Mesenchymal stem cell (in vitro differentiated cells and primary cell): ENCODE data around the gene BAHD1.
A peak's percentile ranks its signal among the peaks of the same experiment; 100 is the strongest.

Experiments used
- DNase-seq: peaks from one replicate; pipeline ENCODE4 v3.0.0-alpha.2; 2013
- H2AFZ ChIP-seq: one replicate; pipeline ENCODE4 v1.6.1; 2013; ENCODE audit warnings: low read depth, mild to moderate bottlenecking, control low read depth, inconsistent platforms, low read length, moderate library complexity
- H2AK5ac ChIP-seq: 2 replicates; pipeline ENCODE4 v1.6.1; 2013; ENCODE audit warnings: low read length, moderate library complexity, mild to moderate bottlenecking, inconsistent platforms; ENCODE audit not compliant: severe bottlenecking
- H2BK120ac ChIP-seq: one replicate; pipeline ENCODE4 v1.6.1; 2013; ENCODE audit warnings: low read depth, mild to moderate bottlenecking, inconsistent platforms, low read length, moderate library complexity
- H2BK12ac ChIP-seq, 2 experiments: one replicate each; pipeline ENCODE4 v1.6.1; 2013; ENCODE audit warnings: inconsistent platforms in 2 of 2, low read length in 2 of 2, mild to moderate bottlenecking in 2 of 2, moderate library complexity in 2 of 2, control low read depth in 1 of 2
- H2BK15ac ChIP-seq: one replicate; pipeline ENCODE4 v1.6.1; 2013; ENCODE audit warnings: mild to moderate bottlenecking, low read depth, inconsistent platforms; ENCODE audit not compliant: poor library complexity, severe bottlenecking
- H2BK5ac ChIP-seq: 2 replicates; pipeline ENCODE4 v1.6.1; 2013; ENCODE audit warnings: low read depth, mild to moderate bottlenecking, low read length, control low read depth, inconsistent platforms; ENCODE audit not compliant: poor library complexity, severe bottlenecking
- H3K14ac ChIP-seq, 2 experiments: one replicate each; pipeline ENCODE4 v1.6.1; 2013; ENCODE audit warnings: inconsistent platforms in 2 of 2, low read length in 2 of 2, control low read depth in 1 of 2, mild to moderate bottlenecking in 1 of 2, moderate library complexity in 1 of 2
- H3K18ac ChIP-seq, 2 experiments: one replicate each; pipeline ENCODE4 v1.6.1; 2013; ENCODE audit warnings: inconsistent platforms in 2 of 2, low read length in 2 of 2, control low read depth in 1 of 2, low read depth in 1 of 2, mild to moderate bottlenecking in 1 of 2
- H3K23ac ChIP-seq, 2 experiments: one replicate each; pipeline ENCODE4 v1.6.1; 2013; ENCODE audit warnings: inconsistent platforms in 2 of 2, low read length in 2 of 2, mild to moderate bottlenecking in 2 of 2, moderate library complexity in 2 of 2, control low read depth in 1 of 2
- H3K27ac ChIP-seq: 2 replicates; pipeline ENCODE4 v1.5.1; 2013; ENCODE audit warnings: mild to moderate bottlenecking, moderate library complexity, low read length, control low read depth, inconsistent platforms; ENCODE audit not compliant: poor library complexity, severe bottlenecking
- H3K27me3 ChIP-seq, 2 experiments: 2 replicates each; pipeline versions ENCODE4 v1.6.1 to v1.7.0; 2013; ENCODE audit warnings: low read length in 2 of 2, mild to moderate bottlenecking in 2 of 2, moderate library complexity in 2 of 2, control low read depth in 1 of 2, inconsistent platforms in 1 of 2; ENCODE audit not compliant: control insufficient read depth in 1 of 2, insufficient read depth in 1 of 2
- H3K36me3 ChIP-seq, 2 experiments: 2 replicates each; pipeline versions ENCODE4 v1.6.1 to v1.7.0; 2013; ENCODE audit warnings: low read length in 2 of 2, control low read depth in 1 of 2, inconsistent platforms in 1 of 2, low read depth in 1 of 2, mild to moderate bottlenecking in 1 of 2; ENCODE audit not compliant: insufficient read depth in 2 of 2, control insufficient read depth in 1 of 2
- H3K4ac ChIP-seq, 2 experiments: one replicate each; pipeline ENCODE4 v1.6.1; 2013; ENCODE audit warnings: inconsistent platforms in 2 of 2, low read length in 2 of 2, mild to moderate bottlenecking in 2 of 2, moderate library complexity in 2 of 2, control low read depth in 1 of 2, low read depth in 1 of 2
- H3K4me1 ChIP-seq: 2 replicates; pipeline ENCODE4 v1.6.1; 2013; ENCODE audit warnings: low read depth, low read length, control low read depth; ENCODE audit not compliant: control insufficient read depth, insufficient read depth
- H3K4me2 ChIP-seq: 2 replicates; pipeline ENCODE4 v1.6.1; 2013; ENCODE audit warnings: low read length, mild to moderate bottlenecking, inconsistent platforms; ENCODE audit not compliant: poor library complexity, severe bottlenecking
- H3K4me3 ChIP-seq, 2 experiments: 2 replicates each; pipeline versions ENCODE4 v1.5.1 to v1.7.0; 2013; ENCODE audit warnings: low read length in 2 of 2, mild to moderate bottlenecking in 2 of 2, control low read depth in 1 of 2, low read depth in 1 of 2; ENCODE audit not compliant: insufficient read depth in 1 of 2
- H3K79me1 ChIP-seq: replicated peaks from 2 replicates; pipeline ENCODE4 v1.6.1; 2013; ENCODE audit warnings: mild to moderate bottlenecking, control low read depth, low read length, inconsistent platforms; ENCODE audit not compliant: poor library complexity, severe bottlenecking
- H3K9ac ChIP-seq: 2 replicates; pipeline ENCODE4 v1.7.0; 2013; ENCODE audit warnings: mild to moderate bottlenecking, low read length, moderate library complexity
- H3K9me3 ChIP-seq: 2 replicates; pipeline ENCODE4 v1.7.0; 2013; ENCODE audit warnings: mild to moderate bottlenecking, low read length; ENCODE audit not compliant: control insufficient read depth
- H4K8ac ChIP-seq: one replicate; pipeline ENCODE4 v1.6.1; 2013; ENCODE audit warnings: inconsistent platforms, mild to moderate bottlenecking, low read length, moderate library complexity
- H4K91ac ChIP-seq: one replicate; pipeline ENCODE4 v1.6.1; 2013; ENCODE audit warnings: mild to moderate bottlenecking, low read length, inconsistent platforms
- WGBS: methylation state at CpG from one replicate; pipeline ENCODE4 v1.1.7; 2013; ENCODE audit warnings: mixed read lengths; 5-methylcytosine and 5-hydroxymethylcytosine counted together

BAHD1 gene

DNA sequence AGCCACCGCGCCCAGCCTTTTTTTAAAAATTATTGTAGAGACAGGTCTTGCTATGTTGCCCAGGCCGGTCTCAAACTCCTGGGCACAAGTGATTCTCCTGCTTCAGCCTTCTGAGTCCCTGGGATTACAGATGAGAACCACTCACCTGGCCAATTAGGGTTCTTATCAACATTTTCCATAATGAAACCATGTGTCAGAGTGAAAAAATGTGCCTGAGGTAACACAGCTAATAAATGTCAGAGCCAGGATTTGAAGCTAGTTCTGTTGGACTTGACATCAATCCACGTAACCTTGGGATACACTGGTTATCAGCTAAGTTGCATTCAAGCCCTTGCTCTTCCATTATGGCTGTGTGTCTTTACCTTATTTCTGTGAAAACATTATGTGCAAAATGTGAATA is 59.2 kb downstream of the BAHD1 start:
- H3K9me3 ChIP-seq, result no peaks in the 10 kb centered on the region
- no peak overlapping the region for H2BK120ac ChIP-seq
- H3K27me3 ChIP-seq, result peaks cover 14 to 25% of the 10 kb centered on the region in 2 experiments
- no peak overlapping the region for H3K4me3 ChIP-seq
- 82% methylated on average over 4 of the region's 4 CpGs for WGBS
- no peak overlapping the region for H3K18ac ChIP-seq
- no peak for DNase-seq
- no peak overlapping the region for H2AFZ ChIP-seq
- no peak overlapping the region for H3K14ac ChIP-seq
- no peaks in the 10 kb centered on the region for H3K36me3 ChIP-seq
- no peak overlapping the region for H3K27ac ChIP-seq
- peaks cover 1% of the 10 kb centered on the region for H3K4me1 ChIP-seq
- no peak overlapping the region for H4K8ac ChIP-seq
- no peaks in the 10 kb centered on the region for H3K79me1 ChIP-seq
- H2AK5ac ChIP-seq, result no peak overlapping the region
- H3K4me2 ChIP-seq, result no peak overlapping the region
- H2BK15ac ChIP-seq, result no peak overlapping the region
- no peak overlapping the region for H3K23ac ChIP-seq
- no peak overlapping the region for H2BK5ac ChIP-seq
- no peak overlapping the region for H3K9ac ChIP-seq
- H4K91ac ChIP-seq, result no peak overlapping the region
- H2BK12ac ChIP-seq, result no peak overlapping the region
- no peak overlapping the region for H3K4ac ChIP-seq

DNA sequence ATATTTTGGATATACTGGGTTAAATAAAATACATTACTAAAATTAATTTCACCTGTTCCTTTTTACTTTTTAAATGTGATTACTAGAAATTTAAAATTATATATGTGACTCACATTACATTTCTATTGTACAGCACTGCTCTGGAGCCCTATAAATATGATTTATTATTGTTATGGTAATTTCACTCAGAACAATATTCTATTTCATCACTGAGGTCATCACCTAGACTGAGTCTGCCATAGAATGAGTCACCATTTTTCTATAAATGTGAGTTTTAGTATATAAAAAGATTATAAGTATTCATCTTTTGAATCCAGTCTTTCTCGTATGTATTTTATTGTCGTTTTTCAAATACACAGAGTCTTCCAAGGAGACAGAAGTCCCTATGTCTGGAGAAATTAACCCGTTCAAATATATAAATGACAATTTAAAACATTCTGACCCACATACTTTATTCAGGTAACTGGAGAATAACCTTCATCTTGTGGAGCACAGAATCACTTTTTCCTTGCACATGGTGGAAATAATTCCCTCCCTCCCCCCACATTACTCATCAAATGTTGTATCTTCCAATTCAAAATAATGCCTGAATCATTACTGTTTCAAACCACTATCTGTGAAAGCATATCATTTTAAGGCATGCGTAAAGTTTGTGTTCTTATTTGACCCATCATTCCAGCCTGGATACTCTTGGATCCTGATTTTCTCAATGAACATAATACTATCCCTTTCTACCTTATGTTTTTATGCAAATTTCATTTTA is 60.0 kb downstream of the BAHD1 start:
- Histone ChIP-seq H3K4ac (no peak overlapping the region), H3K14ac (no peak overlapping the region), H3K27ac (no peak overlapping the region), H4K91ac (no peak overlapping the region), H3K9ac (peak overlapping the region; percentile 58), H2BK5ac (no peak overlapping the region), H3K27me3 (peaks cover 14 to 22% of the 10 kb centered on the region in 2 experiments), H3K4me1 (peaks cover 1% of the 10 kb centered on the region), H4K8ac (no peak overlapping the region), H3K18ac (no peak overlapping the region), H3K4me2 (no peak overlapping the region), H2BK15ac (no peak overlapping the region), H3K4me3 (no peak overlapping the region), H2AFZ (no peak overlapping the region), H2AK5ac (no peak overlapping the region), H3K79me1 (no peaks in the 10 kb centered on the region), H2BK12ac (no peak overlapping the region), H3K9me3 (no peaks in the 10 kb centered on the region), H2BK120ac (no peak overlapping the region), H3K23ac (no peak overlapping the region), H3K36me3 (no peaks in the 10 kb centered on the region)
- WGBS, result 95% methylated on average over 4 of the region's 4 CpGs
- no peak for DNase-seq

DNA sequence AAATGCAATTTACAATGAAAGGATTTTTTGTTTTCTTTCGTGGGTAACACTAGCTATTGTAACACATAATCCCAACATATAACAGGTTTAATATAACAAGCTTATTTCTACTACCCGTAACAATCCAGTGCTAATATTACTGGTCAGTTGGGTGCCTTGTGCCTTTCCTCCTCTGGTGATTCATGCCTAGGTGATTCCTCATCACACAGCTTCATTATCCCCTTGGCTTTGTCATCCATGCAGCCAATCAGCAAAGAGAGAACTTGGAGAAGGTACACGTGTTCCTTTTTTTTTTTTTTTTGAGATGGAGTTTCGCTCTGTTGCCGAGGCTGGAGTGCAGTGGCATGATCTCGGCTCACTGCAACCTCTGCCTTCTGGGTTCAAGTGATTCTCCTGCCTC is 60.7 kb downstream of the BAHD1 start:
- peaks cover 1% of the 10 kb centered on the region for H3K4me1 ChIP-seq
- H3K27ac ChIP-seq, result no peak overlapping the region
- H4K8ac ChIP-seq, result no peak overlapping the region
- 73% methylated on average over 6 of the region's 6 CpGs for WGBS
- H3K4me3 ChIP-seq, result no peak overlapping the region
- H3K36me3 ChIP-seq, result no peaks in the 10 kb centered on the region
- H3K9ac ChIP-seq, result no peak overlapping the region
- H2AFZ ChIP-seq, result no peak overlapping the region
- no peak overlapping the region for H3K4me2 ChIP-seq
- peaks cover 14 to 20% of the 10 kb centered on the region in 2 experiments for H3K27me3 ChIP-seq
- H2BK12ac ChIP-seq, result no peak overlapping the region
- no peak overlapping the region for H3K4ac ChIP-seq
- H3K18ac ChIP-seq, result no peak overlapping the region
- no peak overlapping the region for H2AK5ac ChIP-seq
- no peaks in the 10 kb centered on the region for H3K79me1 ChIP-seq
- H4K91ac ChIP-seq, result no peak overlapping the region
- H3K9me3 ChIP-seq, result no peaks in the 10 kb centered on the region
- no peak overlapping the region for H2BK5ac ChIP-seq
- no peak overlapping the region for H3K14ac ChIP-seq
- no peak overlapping the region for H2BK15ac ChIP-seq
- H3K23ac ChIP-seq, result no peak overlapping the region
- no peak overlapping the region for H2BK120ac ChIP-seq
- no peak for DNase-seq

DNA sequence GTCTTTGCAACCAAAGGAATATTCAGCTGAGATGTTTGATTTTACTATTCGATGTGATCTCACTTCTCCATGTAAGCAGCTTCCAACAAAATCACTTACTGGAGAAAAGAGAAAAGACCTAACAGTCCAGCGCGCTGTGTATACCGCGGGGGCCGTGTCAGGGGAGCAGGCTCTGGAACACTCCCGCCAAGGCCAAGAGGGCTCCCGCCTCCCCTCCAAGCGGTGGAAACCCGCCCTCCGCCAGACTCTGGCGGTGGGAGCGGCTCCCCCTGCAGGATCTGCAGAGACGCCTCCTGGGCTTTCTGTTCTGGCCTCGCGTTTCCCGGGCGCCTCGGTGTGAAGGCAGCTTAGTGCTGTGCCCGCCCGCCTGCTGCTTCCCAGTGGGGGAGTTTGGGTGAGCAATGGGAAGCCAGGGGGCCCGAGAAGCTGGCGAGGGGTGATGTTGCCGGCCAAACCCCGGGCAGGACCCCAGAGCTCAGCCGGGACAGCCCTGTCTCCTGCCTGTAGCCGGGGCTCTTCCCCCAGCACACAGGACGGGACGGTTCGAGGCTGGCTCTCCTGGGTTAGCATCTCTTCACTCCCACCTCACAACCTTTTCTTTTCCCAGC is 66.3 kb downstream of the BAHD1 start:
- H3K27me3 ChIP-seq, result peaks cover 14 to 29% of the 10 kb centered on the region in 2 experiments
- H3K27ac ChIP-seq, result no peak overlapping the region
- peak overlapping the region; percentile 62 to 93 for H3K18ac ChIP-seq
- H2BK15ac ChIP-seq, result no peak overlapping the region
- no peak overlapping the region for H3K23ac ChIP-seq
- peak overlapping the region; percentile 79 for H2BK120ac ChIP-seq
- DNase-seq, result peak; percentile 85
- peak overlapping the region; percentile 98 for H4K8ac ChIP-seq
- no peaks in the 10 kb centered on the region for H3K36me3 ChIP-seq
- no peaks in the 10 kb centered on the region for H3K9me3 ChIP-seq
- 4% methylated on average over 28 of the region's 30 CpGs for WGBS
- H3K79me1 ChIP-seq, result no peaks in the 10 kb centered on the region
- peaks cover 16% of the 10 kb centered on the region for H3K4me1 ChIP-seq
- H4K91ac ChIP-seq, result peak overlapping the region; percentile 68
- no peak overlapping the region for H2AK5ac ChIP-seq
- peak overlapping the region in 1 of 2 experiments; percentile 37 for H3K4ac ChIP-seq
- no peak overlapping the region for H3K14ac ChIP-seq
- no peak overlapping the region for H2BK5ac ChIP-seq
- H2AFZ ChIP-seq, result peak overlapping the region; percentile 93
- peak overlapping the region; percentile 95 for H3K4me2 ChIP-seq
- H2BK12ac ChIP-seq, result peak overlapping the region; percentile 39 to 63
- peak overlapping the region; percentile 43 for H3K9ac ChIP-seq
- H3K4me3 ChIP-seq, result peak overlapping the region in 1 of 2 experiments; percentile 68
